ENCODE data around the gene NTRK3. TPM values are rescaled to one million over a fixed set of nuclear protein-coding genes. Genes with fewer than 3 reads are reported as not detected.

The NTRK3 gene
- total RNA-seq, 1 experiment from 2014 or later = not detected

DNA sequence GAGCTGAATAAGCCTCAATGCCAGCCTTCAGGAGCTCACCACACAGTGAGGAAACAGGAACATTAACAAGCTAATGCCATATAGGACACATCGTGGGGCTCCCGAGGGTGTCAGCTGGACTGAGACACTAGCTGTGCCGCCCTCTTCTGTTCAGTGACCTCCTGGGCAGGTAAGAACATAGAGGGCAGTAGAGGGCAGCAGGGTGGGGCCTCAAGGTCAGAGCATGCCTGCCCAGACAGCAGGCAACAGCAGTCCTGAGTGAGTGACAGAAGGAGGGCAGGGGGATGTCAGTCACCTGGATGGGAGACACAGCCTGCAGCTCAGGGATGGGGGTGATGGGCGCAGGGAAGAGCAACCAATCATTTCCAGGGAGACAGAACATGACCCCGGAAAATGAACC lies 15.5 kb downstream of the NTRK3 start:
- Histone ChIP-seq H3K27ac (no peak overlapping the region), H3K4me2 (no peak overlapping the region), H3K9me3 (ENCODE audit: insufficient read depth, low read depth) (no peaks in the 10 kb centered on the region), H3K79me2 (ENCODE audit: low read depth) (no peaks in the 10 kb centered on the region), H3F3A (ENCODE audit: insufficient read depth, low read depth) (no peaks in the 10 kb centered on the region), H3K4me1 (replicated peaks; ENCODE audit: insufficient read depth) (no peaks in the 10 kb centered on the region), H3K4me3 (no peak overlapping the region), H2AFZ (no peak overlapping the region), H3K36me3 (ENCODE audit: low read depth) (no peaks in the 10 kb centered on the region), H3K9me2 (ENCODE audit: insufficient read depth) (no peaks in the 10 kb centered on the region), H3K27me3 (ENCODE audit: insufficient read depth, low read depth) (peaks cover 5% of the 10 kb centered on the region; the same call in 1 of the 2 replicates), H4K20me1 (ENCODE audit: insufficient read depth) (no peaks in the 10 kb centered on the region)
- no TSS peak for BruUV-seq (replicated peaks)
- intact Hi-C loops (cut with micrococcal nuclease; ENCODE audit: unreplicated experiment) = loop anchor here (5.0 to 10.0 kb wide), 2 partner anchors 214 to 1209 kb away; no protein-coding TSS in a partner anchor
- ChIA-PET CTCF (interaction anchor here (0.5 kb wide), 1 partner anchor 10 kb away, joined by 4 read pairs; no protein-coding TSS in a partner anchor), POLR2A (ENCODE audit: unreplicated experiment) (no interaction called here)
- DNase-seq = no peak
- TF ChIP-seq, protein P1, sequence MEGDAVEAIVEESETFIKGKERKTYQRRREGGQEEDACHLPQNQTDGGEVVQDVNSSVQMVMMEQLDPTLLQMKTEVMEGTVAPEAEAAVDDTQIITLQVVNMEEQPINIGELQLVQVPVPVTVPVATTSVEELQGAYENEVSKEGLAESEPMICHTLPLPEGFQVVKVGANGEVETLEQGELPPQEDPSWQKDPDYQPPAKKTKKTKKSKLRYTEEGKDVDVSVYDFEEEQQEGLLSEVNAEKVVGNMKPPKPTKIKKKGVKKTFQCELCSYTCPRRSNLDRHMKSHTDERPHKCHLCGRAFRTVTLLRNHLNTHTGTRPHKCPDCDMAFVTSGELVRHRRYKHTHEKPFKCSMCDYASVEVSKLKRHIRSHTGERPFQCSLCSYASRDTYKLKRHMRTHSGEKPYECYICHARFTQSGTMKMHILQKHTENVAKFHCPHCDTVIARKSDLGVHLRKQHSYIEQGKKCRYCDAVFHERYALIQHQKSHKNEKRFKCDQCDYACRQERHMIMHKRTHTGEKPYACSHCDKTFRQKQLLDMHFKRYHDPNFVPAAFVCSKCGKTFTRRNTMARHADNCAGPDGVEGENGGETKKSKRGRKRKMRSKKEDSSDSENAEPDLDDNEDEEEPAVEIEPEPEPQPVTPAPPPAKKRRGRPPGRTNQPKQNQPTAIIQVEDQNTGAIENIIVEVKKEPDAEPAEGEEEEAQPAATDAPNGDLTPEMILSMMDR (conservative IDR thresholded peaks at IDR 0.05) = no peak
- TF ChIP-seq EZH2 (IDR thresholded peaks at IDR 0.05; ENCODE audit: low read depth) = no peak

DNA sequence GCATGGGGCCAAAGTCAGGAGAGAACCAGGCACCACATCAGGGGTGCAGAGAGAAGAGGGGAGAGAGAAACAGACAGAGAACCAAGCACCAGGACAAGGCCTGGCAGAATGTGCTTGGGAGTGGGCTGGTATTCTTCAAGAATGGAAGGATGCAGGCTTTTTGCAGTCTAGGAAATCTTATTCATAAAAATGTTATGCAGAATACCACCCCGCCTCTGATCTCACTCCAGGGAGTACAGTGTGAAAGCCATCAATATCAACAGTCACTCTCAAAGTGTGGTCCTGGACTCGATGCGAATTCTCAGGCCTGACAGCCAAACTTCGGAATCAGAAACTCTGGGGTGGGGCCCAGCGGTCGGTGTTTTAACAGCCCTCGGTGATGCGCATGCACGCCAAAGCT lies 16.9 kb downstream of the NTRK3 start:
- no peaks in the 10 kb centered on the region for H3K4me1 ChIP-seq (replicated peaks; ENCODE audit: insufficient read depth)
- intact Hi-C loops (cut with micrococcal nuclease; ENCODE audit: unreplicated experiment) = no loop called here
- no peaks in the 10 kb centered on the region for H3K9me3 ChIP-seq (ENCODE audit: insufficient read depth, low read depth)
- ChIA-PET POLR2A (ENCODE audit: unreplicated experiment) (no interaction called here), CTCF (no interaction called here)
- H3K27ac ChIP-seq = no peak overlapping the region
- H3F3A ChIP-seq (ENCODE audit: insufficient read depth, low read depth) = no peaks in the 10 kb centered on the region
- H4K20me1 ChIP-seq (ENCODE audit: insufficient read depth) = no peaks in the 10 kb centered on the region
- DNase-seq = no peak
- BruUV-seq (replicated peaks) = no TSS peak
- no peaks in the 10 kb centered on the region for H3K9me2 ChIP-seq (ENCODE audit: insufficient read depth)
- H3K36me3 ChIP-seq (ENCODE audit: low read depth) = no peaks in the 10 kb centered on the region
- H2AFZ ChIP-seq = no peak overlapping the region
- no peak for TF ChIP-seq EZH2 (IDR thresholded peaks at IDR 0.05; ENCODE audit: low read depth)
- H3K4me3 ChIP-seq = no peak overlapping the region
- no peak overlapping the region for H3K4me2 ChIP-seq
- H3K27me3 ChIP-seq (ENCODE audit: insufficient read depth, low read depth) = peaks cover 10% of the 10 kb centered on the region; the same call in 1 of the 2 replicates
- H3K79me2 ChIP-seq (ENCODE audit: low read depth) = no peaks in the 10 kb centered on the region

DNA sequence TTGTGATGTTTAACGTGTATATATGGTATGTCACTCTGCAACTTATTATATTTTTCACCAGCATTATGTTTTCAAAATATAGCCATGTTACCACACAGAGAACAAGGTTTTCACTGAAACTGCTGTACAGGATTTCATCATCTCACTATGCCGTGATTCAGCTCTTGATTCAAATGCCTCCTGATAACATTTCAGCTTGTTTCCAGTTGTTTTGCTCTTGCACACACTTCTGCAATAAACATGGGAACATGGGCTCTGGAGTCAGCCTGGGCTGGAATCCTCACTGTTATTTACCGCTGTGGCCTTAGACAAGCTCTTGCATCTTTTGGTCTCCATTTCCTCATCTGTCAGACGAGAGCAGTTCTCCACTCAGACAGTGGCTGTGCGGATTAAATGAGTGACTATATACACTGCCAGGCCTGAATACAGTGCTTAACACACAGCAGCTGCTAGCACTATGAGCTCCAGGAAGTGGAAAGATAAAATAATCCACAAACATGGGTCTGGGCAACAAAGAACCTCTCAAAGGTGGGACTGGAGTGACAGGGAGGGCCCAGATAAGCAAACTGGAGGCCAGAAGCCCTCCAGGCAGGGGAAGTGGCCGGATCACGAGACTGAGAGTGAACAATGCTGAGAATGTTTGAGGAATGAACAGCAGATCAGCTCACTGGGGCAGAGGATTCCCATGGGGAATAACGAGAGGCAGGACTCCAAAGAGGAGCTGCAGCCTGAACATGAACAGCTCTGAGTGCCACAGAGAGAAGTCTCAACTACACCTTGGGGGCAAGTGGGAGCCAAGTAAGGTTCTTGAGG lies 17.7 kb downstream of the NTRK3 start:
- Histone ChIP-seq H3K4me2 (peak overlapping the region; percentile 34; the same call in 1 of the 2 replicates), H3K79me2 (ENCODE audit: low read depth) (no peaks in the 10 kb centered on the region), H3K4me1 (replicated peaks; ENCODE audit: insufficient read depth) (no peaks in the 10 kb centered on the region), H3K27ac (no peak overlapping the region), H3F3A (ENCODE audit: insufficient read depth, low read depth) (no peaks in the 10 kb centered on the region), H3K4me3 (no peak overlapping the region), H3K9me2 (ENCODE audit: insufficient read depth) (no peaks in the 10 kb centered on the region), H3K27me3 (ENCODE audit: insufficient read depth, low read depth) (peaks cover 10% of the 10 kb centered on the region; the same call in 1 of the 2 replicates), H3K36me3 (ENCODE audit: low read depth) (no peaks in the 10 kb centered on the region), H3K9me3 (ENCODE audit: insufficient read depth, low read depth) (no peaks in the 10 kb centered on the region), H4K20me1 (ENCODE audit: insufficient read depth) (no peaks in the 10 kb centered on the region), H2AFZ (peak overlapping the region; percentile 70; the same call in 1 of the 2 replicates)
- TF ChIP-seq EZH2 (IDR thresholded peaks at IDR 0.05; ENCODE audit: low read depth) = no peak
- TF ChIP-seq, protein P1 (conservative IDR thresholded peaks at IDR 0.05) = no peak
- ChIA-PET POLR2A (ENCODE audit: unreplicated experiment) (no interaction called here), CTCF (no interaction called here)
- no peak for DNase-seq
- intact Hi-C loops (cut with micrococcal nuclease; ENCODE audit: unreplicated experiment) = no loop called here
- no TSS peak for BruUV-seq (replicated peaks)

Measured in PC-9 (cell line).